Measurements from ENCODE around the gene EIF2A. TPM values are rescaled to one million over a fixed set of nuclear protein-coding genes. Genes with fewer than 3 reads are reported as not detected.

Gene EIF2A
- total and polyA plus RNA-seq, 9 of the 15 experiments (the other 6 are each of a cell fraction or from before 2014, with no cell fraction given) = 106 to 192 (median 168) TPM

- TF ChIP-seq CHD7 (IDR thresholded peaks at IDR 0.05; ENCODE audit: low read depth, low read length) = no peak
- TF ChIP-seq CEBPB (tag; IDR thresholded peaks at IDR 0.05) = no peak
- TF ChIP-seq MCM2 (IDR thresholded peaks at IDR 0.05; ENCODE audit: low read depth) = no peak
- no peak for TF ChIP-seq LEF1 (IDR thresholded peaks at IDR 0.05)
- TF ChIP-seq SMAD1 (IDR thresholded peaks at IDR 0.05; ENCODE audit: low read depth, low read length, partially characterized antibody) = no peak
- TF ChIP-seq TEAD2 (tag; IDR thresholded peaks at IDR 0.05) = no peak
- no peak for TF ChIP-seq POLR2AphosphoS5 (IDR thresholded peaks at IDR 0.05; ENCODE audit: control insufficient read depth, insufficient read depth, low read depth, low read length)
- no peak for TF ChIP-seq ASH1L (IDR thresholded peaks at IDR 0.05; ENCODE audit: borderline replicate concordance, low read depth, partially characterized antibody)
- TF ChIP-seq SMARCB1 (IDR thresholded peaks at IDR 0.05; ENCODE audit: insufficient read length, low read depth) = no peak
- no peak for TF ChIP-seq ZNF79 (CRISPR knock-in tag; IDR thresholded peaks at IDR 0.05; ENCODE audit: low read depth)
- no peak for TF ChIP-seq SMC3 (conservative IDR thresholded peaks at IDR 0.05; ENCODE audit: insufficient read depth, low read depth, low read length)
- no peak for TF ChIP-seq GABPB1 (CRISPR knock-in tag; IDR thresholded peaks at IDR 0.05)
- TF ChIP-seq ZBTB1 (CRISPR knock-in tag; IDR thresholded peaks at IDR 0.05; ENCODE audit: borderline replicate concordance, low read depth) = no peak
- TF ChIP-seq BDP1 (IDR thresholded peaks at IDR 0.05; ENCODE audit: insufficient read depth, insufficient read length) = no peak
- no peak for TF ChIP-seq ZC3H4 (CRISPR knock-in tag; IDR thresholded peaks at IDR 0.05; ENCODE audit: borderline replicate concordance)
- TF ChIP-seq TFE3 (CRISPR knock-in tag; IDR thresholded peaks at IDR 0.05) = no peak
Measured at GRCh38 chr3:150631515-150632221, 85.1 kb downstream of the EIF2A start (continued).
